HEK293T (cell line): Measurements from ENCODE around the gene PLEK2.

Experiments
- CTCF ChIA-PET: fragments of 350-600 bp; formaldehyde crosslinking; extraction: SDS; loops from one replicate; lab custom pipeline; 2021; ENCODE audit warnings: antibody characterized with exemption, inconsistent platforms; lab: Yijun Ruan, JAX
- POLR2A ChIA-PET: fragments of 350-600 bp; formaldehyde crosslinking; extraction: SDS; loops from one replicate; lab custom pipeline; 2020; ENCODE audit warnings: antibody characterized with exemption, inconsistent platforms; lab: Yijun Ruan, JAX
- DNase-seq: peaks from one replicate; pipeline ENCODE4 v3.0.0; 2012; ENCODE audit warnings: mixed read lengths; ENCODE audit errors: extremely low spot score
- ARNT ChIP-seq: fragments of 450-650 bp; IDR thresholded peaks from 2 replicates; pipeline ENCODE4 v1.6.1; 2017; ENCODE audit warnings: mild to moderate bottlenecking
- BHLHE40 ChIP-seq: fragments of 450-650 bp; IDR thresholded peaks from 2 replicates; pipeline ENCODE4 v1.6.1; 2016; ENCODE audit warnings: mild to moderate bottlenecking, moderate library complexity, borderline replicate concordance
- CTBP1 ChIP-seq: fragments of 450-650 bp; IDR thresholded peaks from 2 replicates; pipeline ENCODE4 v1.6.1; 2016; ENCODE audit warnings: borderline replicate concordance
- ELF4 ChIP-seq: fragments of 450-650 bp; IDR thresholded peaks from 2 replicates; pipeline ENCODE4 v1.6.1; 2017; ENCODE audit warnings: antibody characterized with exemption
- FOXA1 ChIP-seq: fragments of 450-650 bp; IDR thresholded peaks from 2 replicates; pipeline ENCODE4 v1.6.1; 2016; ENCODE audit warnings: mild to moderate bottlenecking
- FOXK2 ChIP-seq: fragments of 450-650 bp; IDR thresholded peaks from 2 replicates; pipeline ENCODE4 v1.6.1; 2016; ENCODE audit warnings: mild to moderate bottlenecking
- FOXM1 ChIP-seq: fragments of 450-650 bp; IDR thresholded peaks from 2 replicates; pipeline ENCODE4 v1.6.1; 2017; ENCODE audit warnings: mild to moderate bottlenecking, borderline replicate concordance
- HDGF ChIP-seq: fragments of 450-650 bp; IDR thresholded peaks from 2 replicates; pipeline ENCODE4 v1.6.1; 2017; ENCODE audit warnings: antibody characterized with exemption, borderline replicate concordance
- L3MBTL2 ChIP-seq: fragments of 450-650 bp; conservative IDR thresholded peaks from 2 replicates; pipeline ENCODE4 v1.6.1; 2016; ENCODE audit warnings: mild to moderate bottlenecking
- LEF1 ChIP-seq: fragments of 450-650 bp; IDR thresholded peaks from 2 replicates; pipeline ENCODE4 v1.6.1; 2017; ENCODE audit warnings: mild to moderate bottlenecking, borderline replicate concordance
- NFRKB ChIP-seq: fragments of 450-650 bp; IDR thresholded peaks from 2 replicates; pipeline ENCODE4 v1.6.1; 2016; ENCODE audit warnings: mild to moderate bottlenecking, moderate library complexity
- SP1 ChIP-seq: fragments of 450-650 bp; IDR thresholded peaks from 2 replicates; pipeline ENCODE4 v1.6.1; 2017
- SUZ12 ChIP-seq: fragments of 450-650 bp; IDR thresholded peaks from 2 replicates; pipeline ENCODE4 v1.6.1; 2016; ENCODE audit warnings: mild to moderate bottlenecking
- TARDBP ChIP-seq: fragments of 450-650 bp; IDR thresholded peaks from 2 replicates; pipeline ENCODE4 v1.6.1; 2016
- ZNF384 ChIP-seq: fragments of 450-650 bp; IDR thresholded peaks from 2 replicates; pipeline ENCODE4 v1.6.1; 2016
- TF ChIP-seq, protein P1 (sequence below): fragments of 450-650 bp; IDR thresholded peaks from 2 replicates; pipeline ENCODE4 v1.6.1; 2016

The PLEK2 gene

GRCh38 chr14:67441672-67442071, 29.7 kb upstream of the PLEK2 start:
- DNase-seq = no peak
- TF ChIP-seq, protein P1, sequence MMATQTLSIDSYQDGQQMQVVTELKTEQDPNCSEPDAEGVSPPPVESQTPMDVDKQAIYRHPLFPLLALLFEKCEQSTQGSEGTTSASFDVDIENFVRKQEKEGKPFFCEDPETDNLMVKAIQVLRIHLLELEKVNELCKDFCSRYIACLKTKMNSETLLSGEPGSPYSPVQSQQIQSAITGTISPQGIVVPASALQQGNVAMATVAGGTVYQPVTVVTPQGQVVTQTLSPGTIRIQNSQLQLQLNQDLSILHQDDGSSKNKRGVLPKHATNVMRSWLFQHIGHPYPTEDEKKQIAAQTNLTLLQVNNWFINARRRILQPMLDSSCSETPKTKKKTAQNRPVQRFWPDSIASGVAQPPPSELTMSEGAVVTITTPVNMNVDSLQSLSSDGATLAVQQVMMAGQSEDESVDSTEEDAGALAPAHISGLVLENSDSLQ = no peak
- no peak for TF ChIP-seq SUZ12
- no peak for TF ChIP-seq FOXA1
- no peak for TF ChIP-seq TARDBP
- TF ChIP-seq FOXM1 = no peak
- TF ChIP-seq NFRKB = no peak
- TF ChIP-seq CTBP1 = no peak
- no peak for TF ChIP-seq SP1
- TF ChIP-seq FOXK2 = no peak
- no peak for TF ChIP-seq ZNF384
- ChIA-PET CTCF (no interaction called here), POLR2A (no interaction called here)

- no peak for TF ChIP-seq TARDBP
- TF ChIP-seq, protein P1 = no peak
- TF ChIP-seq SUZ12 = no peak
- TF ChIP-seq LEF1 = no peak
- no peak for TF ChIP-seq SP1
- TF ChIP-seq ARNT = no peak
- no peak for TF ChIP-seq FOXM1
- TF ChIP-seq FOXK2 = no peak
- no peak for TF ChIP-seq NFRKB
- TF ChIP-seq ELF4 = no peak
- no peak for TF ChIP-seq CTBP1
- TF ChIP-seq ZNF384 = no peak
- no peak for TF ChIP-seq BHLHE40
- TF ChIP-seq FOXA1 = no peak
- TF ChIP-seq HDGF = no peak
- no peak for TF ChIP-seq L3MBTL2
- ChIA-PET POLR2A (no interaction called here), CTCF (no interaction called here)
- DNase-seq = no peak
Measured at GRCh38 chr14:67441256-67441655, 29.3 kb upstream of the PLEK2 start.

DNA sequence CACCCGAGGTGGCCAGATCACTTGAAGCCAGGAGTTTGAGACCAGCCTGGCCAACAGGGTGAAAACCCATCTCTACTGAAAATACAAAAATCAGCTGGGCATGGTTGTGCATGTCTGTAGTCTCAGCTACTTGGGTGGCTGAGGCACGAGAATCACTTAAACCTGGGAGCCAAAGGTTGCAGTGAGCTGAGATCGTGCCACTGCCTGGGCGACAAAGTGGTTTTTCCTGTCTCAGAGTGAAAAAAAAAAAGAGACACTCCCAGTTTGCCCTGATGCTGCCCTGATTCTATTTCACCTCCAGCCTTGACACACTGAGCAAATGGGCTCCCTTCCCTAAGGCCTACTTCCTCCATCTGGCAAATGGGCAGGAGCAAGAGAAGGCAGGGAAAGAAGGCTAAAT, 28.5 kb upstream of the PLEK2 start:
- TF ChIP-seq BHLHE40 (no peak), L3MBTL2 (no peak), SUZ12 (no peak), FOXK2 (no peak), LEF1 (no peak), FOXM1 (no peak), FOXA1 (no peak), ARNT (no peak), ELF4 (no peak), CTBP1 (no peak), SP1 (no peak), HDGF (no peak), TARDBP (no peak), NFRKB (no peak), ZNF384 (no peak)
- TF ChIP-seq, protein P1 = no peak
- DNase-seq = no peak
- CTCF ChIA-PET = interaction anchor here (1.9 kb wide), 1 partner anchor 13 kb away, joined by 9 read pairs; no protein-coding TSS in a partner anchor
- POLR2A ChIA-PET = no interaction called here

- TF ChIP-seq BHLHE40 = no peak
- TF ChIP-seq NFRKB = no peak
- TF ChIP-seq LEF1 = no peak
- no peak for TF ChIP-seq FOXK2
- no peak for TF ChIP-seq FOXM1
- no peak for TF ChIP-seq SP1
- TF ChIP-seq SUZ12 = no peak
- TF ChIP-seq L3MBTL2 = no peak
- no peak for TF ChIP-seq TARDBP
- TF ChIP-seq FOXA1 = no peak
- TF ChIP-seq CTBP1 = no peak
- no peak for TF ChIP-seq ARNT
- TF ChIP-seq ZNF384 = no peak
- TF ChIP-seq HDGF = no peak
- TF ChIP-seq ELF4 = no peak
- CTCF ChIA-PET = interaction anchor here (0.7 to 1.9 kb wide), 2 partner anchors 12 to 132 kb away, joined by 3 to 9 read pairs; no protein-coding TSS in a partner anchor
- POLR2A ChIA-PET = no interaction called here
- no peak for DNase-seq
Measured at GRCh38 chr14:67438969-67439368, 27.0 kb upstream of the PLEK2 start.

DNA sequence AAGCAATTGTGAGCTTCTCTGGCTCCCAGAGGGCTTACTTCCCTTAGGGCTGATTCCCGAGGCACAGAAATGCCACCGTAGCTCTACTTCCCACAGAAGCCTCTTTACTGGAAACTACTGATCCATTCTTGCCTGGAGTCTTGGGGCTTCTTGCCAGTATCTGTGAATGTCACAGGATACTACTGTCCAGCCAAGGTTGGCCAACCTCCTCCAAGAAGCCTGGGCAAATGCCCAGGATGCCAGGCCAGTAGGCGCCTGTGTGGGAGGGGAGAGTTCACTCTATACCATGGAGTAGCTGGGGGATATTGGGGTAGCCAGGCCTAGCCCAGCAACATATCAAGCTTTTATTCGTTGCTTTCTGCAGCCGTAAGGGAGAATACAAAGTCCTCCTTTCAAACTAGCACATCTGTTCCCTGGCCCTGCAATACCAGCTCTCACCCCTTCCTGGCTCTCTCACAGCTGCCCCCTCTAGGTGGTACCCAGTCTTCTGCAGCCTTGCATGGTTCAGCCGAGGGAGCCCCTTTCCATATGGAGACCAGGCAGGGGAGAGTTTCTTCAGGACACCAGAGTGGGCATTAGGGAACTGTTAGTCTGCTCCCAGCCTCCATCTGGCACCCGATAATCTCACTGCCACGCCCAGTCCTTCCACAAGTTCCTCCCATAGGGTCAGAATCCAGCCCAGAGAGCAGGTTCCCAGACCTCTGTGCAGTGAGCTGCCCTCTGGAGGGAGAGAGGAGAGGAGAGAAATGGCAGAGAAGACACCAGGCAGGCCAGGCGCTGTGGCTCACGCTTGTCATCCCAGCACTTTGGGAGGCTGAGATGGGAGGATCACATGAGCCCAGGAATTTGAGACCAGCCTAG, 24.3 kb upstream of the PLEK2 start:
- TF ChIP-seq LEF1 = no peak
- CTCF ChIA-PET = interaction anchor here (0.5 to 1.1 kb wide), 2 partner anchors 9 to 148 kb away, joined by 3 to 4 read pairs; no protein-coding TSS in a partner anchor
- no peak for DNase-seq
- POLR2A ChIA-PET = interaction anchor here (0.8 kb wide), 1 partner anchor 259 kb away, joined by 4 read pairs; the partner anchor contains the start of gene RDH11

DNA sequence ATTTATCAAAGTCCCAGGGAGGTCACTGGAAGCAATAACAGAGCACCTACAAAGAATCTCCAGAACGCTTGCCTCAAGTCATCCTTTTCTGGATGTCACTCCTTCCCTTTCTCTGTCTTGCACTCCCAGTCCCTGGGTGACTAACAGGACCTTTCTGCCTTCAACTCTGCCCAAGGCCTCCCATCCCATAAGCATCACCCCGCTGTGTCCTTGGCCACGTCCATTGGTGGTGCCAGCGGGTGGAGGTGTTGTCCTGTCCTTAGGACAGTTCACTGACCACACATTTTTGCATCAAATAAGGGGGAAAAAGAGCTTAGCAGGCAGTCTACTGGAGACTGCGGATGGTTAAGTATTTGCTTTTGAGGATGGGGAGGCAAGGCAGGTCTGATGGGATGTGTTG, 23.6 kb upstream of the PLEK2 start:
- ChIA-PET POLR2A (no interaction called here), CTCF (interaction anchor here (1.1 kb wide), 1 partner anchor 8 kb away, joined by 4 read pairs; no protein-coding TSS in a partner anchor)
- no peak for DNase-seq
- TF ChIP-seq CTBP1 = no peak
- TF ChIP-seq HDGF = no peak
- TF ChIP-seq SP1 = no peak
- no peak for TF ChIP-seq NFRKB
- no peak for TF ChIP-seq TARDBP
- no peak for TF ChIP-seq BHLHE40
- TF ChIP-seq, protein P1 = no peak
- no peak for TF ChIP-seq L3MBTL2
